Ishikawa (cell line): ENCODE results near the gene GABRB1.

Experiments
- CEBPB ChIP-seq: IDR thresholded peaks from 2 replicates; pipeline ENCODE4 v1.6.1; 2012
- EP300 ChIP-seq: IDR thresholded peaks from 2 replicates; pipeline ENCODE4 v1.6.1; 2012; ENCODE audit warnings: borderline replicate concordance
- FOXM1 ChIP-seq: IDR thresholded peaks from 2 replicates; pipeline ENCODE4 v1.6.1; 2012; ENCODE audit warnings: low read depth, borderline replicate concordance
- MAX ChIP-seq: IDR thresholded peaks from 2 replicates; pipeline ENCODE4 v1.6.1; 2012
- NFIC ChIP-seq: IDR thresholded peaks from 2 replicates; pipeline ENCODE4 v1.6.1; 2012
- RAD21 ChIP-seq: IDR thresholded peaks from 2 replicates; pipeline ENCODE4 v1.6.1; 2012; ENCODE audit warnings: low read depth
- REST ChIP-seq: IDR thresholded peaks from 2 replicates; pipeline ENCODE4 v1.6.1; 2012; ENCODE audit warnings: low read depth, mild to moderate bottlenecking
- TAF1 ChIP-seq: IDR thresholded peaks from 2 replicates; pipeline ENCODE4 v1.6.1; 2012; ENCODE audit warnings: low read depth, mild to moderate bottlenecking
- TCF12 ChIP-seq: IDR thresholded peaks from 2 replicates; pipeline ENCODE4 v1.6.1; 2012; ENCODE audit warnings: low read depth

GRCh38 chr4:47207555-47207954 lies 176.2 kb downstream of the GABRB1 start:
- TF ChIP-seq RAD21 (no peak), TAF1 (no peak), NFIC (no peak), MAX (no peak), TCF12 (no peak), EP300 (no peak), FOXM1 (no peak), CEBPB (no peak), REST (no peak)
